HG02938 (cell line): ENCODE measurements around the gene THADA.

Experiments
- ATAC-seq: cut with Tn5 transposase; IDR thresholded peaks from one replicate; pipeline ENCODE4 v1.9.1; 2021; ENCODE audit warnings: mild to moderate bottlenecking, moderate library complexity; ENCODE audit not compliant: unreplicated experiment

Gene THADA

GRCh38 chr2:43509886-43510285, 86.0 kb downstream of the THADA start:
- no peak for ATAC-seq

DNA sequence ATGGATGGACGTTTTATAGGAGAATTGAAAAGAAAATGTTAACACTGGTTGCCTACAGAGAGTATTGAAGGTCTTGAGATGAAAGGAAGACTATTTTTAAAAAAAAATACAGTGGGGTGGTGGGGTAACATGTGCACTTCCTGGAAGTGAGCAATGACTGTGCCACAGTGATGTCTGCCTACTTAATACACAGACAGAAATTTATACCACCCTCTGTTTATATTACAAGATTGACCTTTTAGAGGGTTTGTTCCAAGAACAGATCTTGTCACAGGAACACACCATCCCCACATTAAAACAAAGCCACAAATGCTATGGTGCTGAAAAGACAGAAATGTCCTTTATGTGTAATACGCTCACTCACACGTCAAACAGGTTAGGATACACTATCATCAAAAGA, 87.6 kb downstream of the THADA start:
- no peak for ATAC-seq

DNA sequence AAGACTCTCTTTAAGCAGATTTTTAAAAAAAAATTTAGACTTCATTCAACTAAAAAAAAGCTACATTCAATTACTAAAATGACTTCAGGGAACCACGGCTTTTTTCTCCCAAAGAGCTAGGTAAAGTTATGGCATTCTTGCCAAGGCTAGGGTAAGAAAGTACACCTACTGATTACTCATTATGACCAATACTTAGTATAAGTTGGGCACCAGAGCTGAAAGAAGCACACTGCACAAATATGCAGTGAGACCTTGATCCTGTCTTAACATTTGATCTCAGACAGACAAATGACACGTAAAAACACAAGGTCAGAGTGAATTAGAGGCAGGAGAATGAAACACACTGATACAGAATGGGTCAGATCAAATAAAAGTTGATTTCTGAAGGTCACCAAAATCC, 88.7 kb downstream of the THADA start:
- no peak for ATAC-seq

- ATAC-seq: no peak
Observed at GRCh38 chr2:43495727-43496126, 100.1 kb downstream of the THADA start.

DNA sequence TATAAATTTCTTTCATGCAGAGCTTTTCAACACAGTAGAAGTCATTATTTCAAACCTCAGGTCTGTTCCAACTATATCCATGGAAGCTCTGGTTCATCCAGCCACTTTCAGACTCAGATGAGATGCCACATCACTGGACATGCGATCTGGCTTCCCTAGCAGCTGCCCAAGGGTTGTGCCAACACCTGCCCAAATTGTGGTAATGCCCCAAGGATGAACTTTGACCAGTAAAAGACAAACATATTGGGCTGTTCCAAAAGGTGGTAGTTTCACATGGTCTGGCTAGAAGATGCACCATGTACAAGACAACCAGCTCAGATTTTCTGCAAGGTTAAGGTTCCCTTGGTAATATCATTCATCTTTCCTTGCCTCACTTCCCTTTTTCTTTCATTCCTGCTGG, 101.9 kb downstream of the THADA start:
- no peak for ATAC-seq

GRCh38 chr2:43491065-43491639, 104.7 kb downstream of the THADA start:
- no peak for ATAC-seq

DNA sequence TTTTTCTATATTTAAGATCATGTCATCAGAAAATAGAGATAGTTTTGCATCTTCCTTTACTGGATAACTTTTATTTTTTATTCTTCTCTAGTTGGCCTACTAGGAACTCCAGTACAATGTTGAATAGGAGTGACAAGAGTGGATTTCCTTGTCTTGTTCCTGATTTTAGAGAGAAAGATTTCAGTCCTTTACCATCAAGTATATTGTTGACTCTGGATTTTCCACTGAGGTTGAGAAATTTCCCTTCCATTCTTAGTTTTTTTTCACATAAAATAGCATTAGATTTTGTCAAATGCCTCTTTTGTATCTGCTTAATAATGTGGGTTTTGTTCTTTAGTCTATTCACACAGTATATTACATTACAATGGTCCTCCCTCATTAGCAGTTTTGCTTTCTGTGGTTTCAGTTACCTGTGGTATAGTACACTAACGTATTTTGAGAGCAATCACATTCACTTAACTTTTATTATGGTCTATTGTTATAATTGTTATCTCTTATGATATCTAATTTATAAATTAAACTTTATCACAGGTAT, 105.5 kb downstream of the THADA start:
- ATAC-seq: no peak

GRCh38 chr2:43488737-43489136, 107.1 kb downstream of the THADA start:
- no peak for ATAC-seq

DNA sequence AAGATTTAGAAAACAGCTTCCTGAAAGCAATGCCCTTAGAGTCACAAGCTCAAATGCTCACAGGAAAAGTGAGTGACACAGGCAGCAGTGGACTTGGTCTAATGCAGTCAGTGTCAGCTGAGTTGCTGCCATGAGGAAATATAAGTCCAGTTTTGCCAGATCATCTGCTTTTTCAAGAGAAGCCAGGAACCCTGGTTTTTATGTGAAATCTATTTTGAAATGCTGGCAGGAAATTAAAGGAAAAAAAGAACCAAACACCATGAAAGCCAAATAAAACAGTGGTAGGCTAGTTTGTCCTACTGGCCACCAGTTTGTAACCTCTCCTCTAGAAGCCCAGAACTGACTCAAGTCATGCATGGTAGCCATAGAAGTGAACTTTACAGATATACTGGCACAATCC, 109.2 kb downstream of the THADA start:
- ATAC-seq: no peak

GRCh38 chr2:43484323-43484930, 111.4 kb downstream of the THADA start:
- no peak for ATAC-seq

DNA sequence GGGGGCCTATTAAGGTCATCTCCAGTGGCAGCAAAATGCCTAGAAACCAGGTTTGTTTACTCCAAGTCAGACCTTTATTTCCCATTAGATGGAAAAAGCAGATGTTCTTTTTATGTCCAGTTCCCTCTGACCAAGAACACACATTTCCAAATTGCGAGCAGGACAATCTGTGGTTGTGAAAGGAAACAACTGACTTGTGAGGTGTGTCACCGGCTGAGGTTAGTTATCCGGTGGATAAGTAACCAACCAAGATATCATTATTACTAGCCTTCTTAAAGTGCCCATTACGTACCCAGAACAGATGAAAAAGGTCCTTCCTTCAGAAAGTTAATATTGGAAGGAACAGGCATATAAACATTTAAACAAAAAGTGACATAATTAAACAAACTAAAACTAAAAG, 112.9 kb downstream of the THADA start:
- no peak for ATAC-seq

DNA sequence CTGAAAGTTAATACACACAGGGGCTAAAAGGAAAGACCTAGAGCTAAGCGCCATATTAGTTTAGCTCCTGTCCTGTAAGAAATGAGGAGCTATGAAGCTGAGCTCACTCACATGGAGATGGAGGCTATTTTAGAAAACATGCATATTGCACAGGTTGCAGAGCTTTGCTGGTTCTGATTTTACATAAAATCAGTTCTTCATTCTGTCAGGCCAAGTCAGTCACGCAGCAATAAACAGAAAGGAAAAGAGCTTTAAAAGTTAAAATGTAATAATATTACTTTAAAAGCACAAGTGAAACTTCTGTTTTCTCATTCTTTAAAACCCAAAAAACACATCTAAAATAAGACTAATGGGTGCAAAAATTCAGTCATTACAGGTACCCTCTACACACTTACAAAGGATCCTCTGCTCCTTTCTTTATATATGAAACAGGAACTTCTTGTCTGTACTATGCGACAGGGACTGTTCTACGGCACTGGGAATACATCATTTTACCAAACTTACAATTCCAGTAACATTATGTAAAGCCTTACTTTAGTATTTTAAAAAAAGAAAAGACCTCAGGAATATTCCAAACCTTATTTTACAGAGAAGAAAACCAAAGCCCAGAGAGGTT, 113.8 kb downstream of the THADA start:
- ATAC-seq: no peak

- no peak for ATAC-seq
Observed at GRCh38 chr2:43480874-43481273, 115.0 kb downstream of the THADA start.

DNA sequence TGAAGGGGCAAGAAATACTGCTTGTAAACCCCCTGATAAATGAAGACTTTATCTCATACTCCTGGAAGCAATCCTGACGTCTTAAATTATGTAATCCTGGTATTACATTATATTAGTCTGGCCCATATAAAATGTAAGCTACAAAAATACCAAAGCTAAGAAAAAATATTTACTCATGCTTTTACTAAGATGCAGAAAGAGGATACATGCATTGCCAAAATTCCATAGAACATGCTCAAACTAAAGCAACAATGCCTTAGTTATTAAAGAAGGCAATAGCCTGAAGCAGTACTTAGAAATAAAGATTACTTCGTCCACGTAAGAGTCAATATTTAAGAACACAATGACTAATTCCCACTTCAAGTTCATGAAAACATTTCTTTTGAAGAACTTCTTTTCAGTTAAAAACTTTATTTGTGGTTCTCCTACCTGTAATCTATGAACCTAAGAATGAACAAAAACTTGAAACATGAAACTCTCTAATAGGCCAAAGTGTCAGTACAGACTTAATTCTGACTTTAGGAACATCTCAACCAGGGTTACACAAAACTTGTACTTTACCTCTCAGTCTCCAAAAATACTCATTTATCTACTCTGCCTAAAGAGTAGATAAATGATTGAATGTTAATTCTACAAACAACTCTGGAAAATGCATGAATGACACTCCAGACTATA, 117.3 kb downstream of the THADA start:
- no peak for ATAC-seq

GRCh38 chr2:43475922-43476321, 119.9 kb downstream of the THADA start:
- ATAC-seq: no peak

- no peak for ATAC-seq
Observed at GRCh38 chr2:43475137-43475846, 120.5 kb downstream of the THADA start.

DNA sequence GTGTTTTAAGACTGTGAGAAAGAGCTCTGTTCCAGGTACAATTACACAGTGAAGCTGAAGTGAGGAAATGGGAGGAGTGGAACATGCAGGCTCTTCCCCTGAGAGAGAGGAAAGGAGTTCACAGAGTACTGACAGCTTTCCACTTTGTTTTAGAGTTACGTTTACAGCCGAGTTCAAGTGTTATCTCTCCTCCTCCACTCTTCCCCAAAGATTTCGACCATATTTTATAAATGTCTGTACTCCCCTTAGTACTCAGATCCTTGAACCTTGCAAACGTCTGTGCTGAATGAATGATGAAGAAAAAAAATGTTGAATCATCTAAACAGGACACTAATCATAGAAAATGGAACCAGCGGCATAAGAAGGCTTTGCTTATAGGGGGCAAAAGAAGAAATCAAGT, 121.6 kb downstream of the THADA start:
- no peak for ATAC-seq

GRCh38 chr2:43473767-43474166, 122.1 kb downstream of the THADA start:
- ATAC-seq: no peak

DNA sequence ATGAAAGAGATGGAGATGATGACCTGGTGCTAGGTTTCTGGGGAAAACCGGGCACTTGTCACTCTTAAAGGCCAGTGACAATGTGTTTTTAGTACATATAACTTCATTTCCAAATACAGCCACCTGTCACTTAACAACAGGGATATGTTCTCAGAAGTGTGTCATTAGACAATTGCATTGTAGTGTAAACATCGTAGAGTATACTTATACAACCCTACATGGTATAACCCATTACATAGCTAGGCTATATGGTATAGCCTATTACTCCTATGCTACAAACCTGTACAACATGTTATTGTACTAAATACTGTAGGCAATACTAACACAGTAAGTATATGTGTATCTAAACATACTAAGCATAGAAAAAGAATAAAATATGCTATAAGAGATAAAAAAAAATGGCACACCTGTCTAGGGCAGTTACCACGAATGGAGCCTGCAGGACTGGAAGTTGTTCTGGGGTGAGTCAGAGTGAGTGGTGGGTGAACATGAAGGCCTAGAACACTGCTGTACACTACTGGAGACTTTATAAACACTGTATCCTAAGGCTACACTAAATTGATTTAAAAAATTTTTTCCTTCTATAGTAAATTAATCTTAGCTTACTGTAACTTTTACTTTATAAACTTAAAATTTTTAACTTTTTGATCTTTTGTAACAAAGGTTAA, 123.2 kb downstream of the THADA start:
- no peak for ATAC-seq

GRCh38 chr2:43469713-43470112, 126.1 kb downstream of the THADA start:
- ATAC-seq: no peak

GRCh38 chr2:43469094-43469493, 126.7 kb downstream of the THADA start:
- no peak for ATAC-seq
